ENCODE data around the gene CD1B.
"Not testable (repeated sequence)": the region's sequence is repeated elsewhere in the genome, so short reads cannot be mapped to it uniquely, and the experiment has no call there.

Gene CD1B

DNA sequence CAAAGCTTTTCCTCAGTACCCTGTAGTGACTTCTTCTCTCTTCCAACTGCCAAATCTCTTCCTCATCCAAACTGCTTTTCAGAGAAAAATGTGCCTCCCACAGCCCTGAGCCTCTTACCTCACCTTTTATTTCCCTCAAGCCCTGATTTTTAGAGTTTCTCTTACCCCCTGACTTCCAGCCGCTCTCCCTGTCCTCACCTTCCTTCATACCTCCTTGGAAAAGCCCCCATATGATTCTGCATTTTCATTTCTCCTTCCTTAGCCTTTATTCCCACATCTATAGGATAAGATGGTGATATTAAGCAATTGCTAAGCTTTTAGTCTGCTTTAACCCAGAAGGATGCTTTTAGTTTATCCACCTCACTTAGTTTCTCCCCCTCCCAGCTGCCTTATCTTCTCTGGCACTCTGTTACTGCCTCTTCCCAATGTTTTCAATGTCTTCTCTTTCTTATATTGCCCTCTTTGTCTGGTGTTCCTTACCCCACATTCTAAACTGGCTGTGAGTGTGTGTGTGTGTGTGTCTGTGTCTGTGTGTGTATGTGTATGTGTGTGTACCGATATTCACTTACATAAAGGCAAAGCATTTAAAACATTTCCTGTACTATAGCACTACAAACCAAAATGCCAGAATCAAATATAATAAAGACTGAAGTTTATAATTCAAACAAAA, at the start of gene CD1B:
CD1B (minus strand) TSS at position 51 of the 670 bp plus-strand sequence. CDS start 108 bp downstream, outside the sequence.
- no peak for DNase-seq

DNA sequence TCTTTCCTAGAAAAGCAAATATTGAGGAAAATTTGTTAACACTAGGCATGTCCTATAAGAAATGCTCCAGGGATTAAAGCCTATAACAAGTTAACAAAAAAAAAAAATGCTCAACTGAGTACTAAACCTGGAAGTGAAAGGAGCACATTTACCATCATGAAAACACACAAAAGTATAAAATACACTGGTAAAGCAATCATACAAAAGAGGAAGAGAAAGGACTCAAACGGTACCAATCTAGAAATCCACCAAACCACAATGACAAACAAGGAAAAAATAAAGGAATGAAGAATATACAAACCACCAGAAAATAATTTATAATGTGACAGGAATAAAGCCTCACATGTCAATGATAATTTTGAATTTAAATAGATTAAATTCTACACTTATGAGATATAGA, 43.5 kb upstream of the CD1B start:
- no peak for DNase-seq

DNA sequence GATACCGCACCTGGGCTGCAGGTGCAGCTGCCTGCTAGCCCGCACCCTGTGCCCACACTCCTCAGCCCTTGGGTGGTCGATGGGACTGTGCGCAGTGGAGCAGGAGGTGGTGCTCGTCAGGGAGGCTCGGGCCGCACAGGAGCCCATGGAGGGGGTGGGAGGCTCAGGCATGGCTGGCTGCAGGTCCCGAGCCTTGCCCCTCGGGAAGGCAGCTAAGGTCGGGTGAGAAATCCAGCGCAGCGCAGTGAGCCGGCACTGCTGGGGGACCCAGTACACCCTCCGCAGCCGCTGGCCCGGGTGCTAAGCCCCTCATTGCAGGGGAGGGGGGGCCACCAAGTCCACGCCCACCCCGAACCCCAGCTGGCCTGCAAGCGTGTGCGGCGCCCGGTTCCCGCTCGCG, 42.8 kb upstream of the CD1B start:
- DNase-seq: not testable (repeated sequence)

DNA sequence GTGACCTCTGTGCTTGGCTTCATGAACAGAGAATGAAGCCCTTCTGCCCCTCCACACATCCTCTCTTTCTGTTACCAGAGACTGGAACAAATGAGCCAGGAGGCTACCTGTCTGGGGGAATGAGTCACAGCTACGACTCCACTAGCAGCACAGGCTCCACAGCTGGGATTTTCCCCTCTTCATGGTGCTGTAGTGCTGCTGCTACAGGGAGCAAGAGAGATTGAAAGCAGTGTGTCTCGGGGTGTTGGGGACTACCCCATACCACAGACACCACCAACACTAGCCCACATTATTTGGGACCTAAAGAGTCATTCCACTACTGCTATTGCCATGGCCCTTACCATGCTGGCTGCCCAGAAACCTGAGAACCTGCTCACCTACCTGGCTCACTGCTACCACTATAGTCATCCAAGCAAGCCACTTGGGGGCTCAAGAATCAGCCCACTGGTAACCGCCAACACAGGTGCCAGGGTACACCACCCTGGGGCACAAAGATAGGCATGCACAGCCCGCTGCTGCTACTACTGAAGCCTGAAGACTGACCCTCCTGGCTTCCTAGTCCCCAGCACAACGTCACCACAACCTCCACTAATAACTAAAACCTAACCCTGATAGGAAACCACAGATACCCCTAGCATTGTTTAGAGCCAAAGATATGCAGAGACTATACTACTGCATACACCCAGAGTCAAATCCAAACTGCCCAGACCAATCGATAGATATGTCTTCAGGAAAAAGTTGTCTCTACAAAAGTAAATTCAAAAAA, 40.0 kb upstream of the CD1B start:
- no peak for DNase-seq

DNA sequence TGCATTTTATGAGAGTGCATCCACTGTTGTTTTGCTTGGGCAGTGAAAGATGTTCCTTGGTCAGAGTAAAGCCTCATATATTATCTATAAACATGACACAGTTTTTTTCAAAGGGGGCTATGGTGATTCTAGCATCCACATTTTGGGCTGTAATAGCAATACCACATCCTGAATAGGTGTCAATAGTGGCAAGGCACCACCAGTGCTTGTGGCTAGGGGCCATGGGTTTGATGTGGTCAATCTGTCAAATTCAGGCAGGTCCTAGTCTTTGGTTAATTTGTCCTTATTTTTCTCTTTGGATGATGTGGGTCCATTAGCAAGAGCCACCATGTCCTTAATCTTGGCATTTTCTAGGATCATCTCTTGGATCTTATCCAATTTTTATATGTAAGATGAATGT, 35.5 kb upstream of the CD1B start:
- no peak for DNase-seq

DNA sequence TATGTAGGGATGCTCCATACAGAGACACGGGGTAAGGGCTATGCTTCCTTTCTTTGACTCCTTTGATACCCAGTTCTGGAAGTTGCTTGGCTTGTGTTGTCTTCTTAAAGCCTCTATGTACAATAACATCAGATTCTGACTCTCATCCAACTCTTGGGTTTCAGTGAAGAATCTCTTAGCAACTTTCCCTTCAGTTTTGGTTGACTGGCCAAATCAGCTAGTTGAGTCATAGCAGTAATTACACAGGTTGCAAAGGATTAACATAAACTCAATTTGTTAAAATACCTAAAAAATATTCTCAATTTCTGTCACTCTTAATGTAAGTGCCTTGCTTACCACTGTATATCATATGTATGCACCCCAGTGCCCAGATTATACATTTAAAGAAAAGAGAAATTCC, 31.6 kb upstream of the CD1B start:
- DNase-seq: no peak

DNA sequence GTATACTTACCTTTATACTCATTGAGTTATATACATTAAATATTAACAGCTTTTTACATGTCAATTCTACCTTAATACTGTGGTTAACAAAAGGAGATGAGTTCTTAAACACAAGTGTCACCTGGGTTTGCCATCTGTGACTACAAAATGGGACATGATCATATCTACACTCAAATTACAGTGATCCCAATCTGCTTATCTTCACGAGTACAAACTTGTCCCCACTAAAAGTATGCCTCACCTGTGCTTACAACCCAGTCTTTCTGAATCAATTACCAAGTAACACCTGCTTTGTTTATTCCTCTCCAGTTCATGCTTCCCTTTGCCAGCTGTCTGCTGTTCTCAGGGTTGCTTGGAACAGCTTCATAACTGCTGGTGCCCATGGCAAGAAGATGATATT, 31.2 kb upstream of the CD1B start:
- no peak for DNase-seq

DNA sequence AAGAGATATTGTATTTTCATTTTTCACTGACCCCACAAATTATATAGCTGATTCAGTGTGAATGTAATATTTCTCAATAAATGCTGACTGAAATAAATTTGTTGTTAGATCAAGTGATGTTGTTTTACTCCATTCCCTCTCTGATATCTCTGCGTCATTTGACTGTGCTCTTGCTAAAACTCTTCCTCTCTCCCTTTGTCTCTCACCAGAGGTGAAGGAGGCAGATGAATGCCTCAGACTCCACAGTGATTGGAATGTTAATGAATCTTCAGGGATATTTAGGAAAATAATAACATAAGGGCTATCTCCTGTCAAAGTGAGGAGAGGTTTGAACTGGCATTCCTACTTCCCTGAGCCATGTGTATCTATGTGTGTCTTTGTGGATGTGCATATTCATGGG, 26.1 kb upstream of the CD1B start:
- DNase-seq: no peak

DNA sequence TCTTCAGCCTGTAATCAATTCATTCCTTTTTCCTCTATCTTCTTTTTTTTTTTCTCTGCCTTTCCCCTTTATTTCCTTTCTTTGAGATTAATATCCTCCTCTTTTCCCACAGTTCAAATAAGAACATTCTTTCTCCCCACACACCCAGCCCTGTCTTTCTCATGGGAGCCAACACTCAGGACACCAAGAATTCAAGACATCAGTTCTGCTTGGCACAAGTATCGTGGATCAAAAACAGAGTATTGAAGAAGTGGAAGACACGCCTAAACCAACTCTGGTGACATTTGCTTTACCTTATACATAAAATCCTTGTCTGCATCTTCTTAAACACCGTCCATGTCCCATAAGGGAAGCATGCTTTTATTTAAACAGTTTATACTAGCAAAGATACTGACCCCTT, 25.3 kb upstream of the CD1B start:
- DNase-seq: no peak

DNA sequence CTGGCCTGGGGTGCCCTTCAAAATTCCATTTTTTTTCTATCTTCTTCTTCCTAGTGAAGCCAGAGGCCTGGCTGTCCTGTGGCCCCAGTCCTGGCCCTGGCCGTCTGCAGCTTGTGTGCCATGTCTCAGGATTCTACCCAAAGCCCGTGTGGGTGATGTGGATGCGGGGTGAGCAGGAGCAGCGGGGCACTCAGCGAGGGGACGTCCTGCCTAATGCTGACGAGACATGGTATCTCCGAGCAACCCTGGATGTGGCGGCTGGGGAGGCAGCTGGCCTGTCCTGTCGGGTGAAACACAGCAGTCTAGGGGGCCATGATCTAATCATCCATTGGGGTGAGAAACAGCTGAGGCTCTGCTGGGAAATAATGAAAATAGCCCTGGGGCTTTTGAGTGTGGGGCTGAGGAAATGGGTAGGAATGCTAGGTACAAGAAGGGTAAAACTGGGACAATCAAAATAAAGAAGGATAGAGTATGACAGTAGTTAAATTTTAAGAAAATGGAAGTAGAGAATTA, 24.5 kb upstream of the CD1B start:
- DNase-seq: no peak

DNA sequence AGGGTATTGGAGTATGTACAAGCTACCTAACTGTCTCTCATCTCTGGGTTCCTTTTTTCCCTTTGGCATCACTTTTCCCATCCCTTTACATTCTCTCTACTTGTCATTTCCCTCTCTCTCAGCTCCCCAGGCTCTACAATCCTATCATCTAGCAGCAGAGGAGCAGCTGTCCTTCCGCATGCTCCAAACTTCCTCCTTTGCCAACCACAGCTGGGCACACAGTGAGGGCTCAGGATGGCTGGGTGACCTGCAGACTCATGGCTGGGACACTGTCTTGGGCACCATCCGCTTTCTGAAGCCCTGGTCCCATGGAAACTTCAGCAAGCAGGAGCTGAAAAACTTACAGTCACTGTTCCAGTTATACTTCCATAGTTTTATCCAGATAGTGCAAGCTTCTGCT, 22.9 kb upstream of the CD1B start:
- DNase-seq: no peak

DNA sequence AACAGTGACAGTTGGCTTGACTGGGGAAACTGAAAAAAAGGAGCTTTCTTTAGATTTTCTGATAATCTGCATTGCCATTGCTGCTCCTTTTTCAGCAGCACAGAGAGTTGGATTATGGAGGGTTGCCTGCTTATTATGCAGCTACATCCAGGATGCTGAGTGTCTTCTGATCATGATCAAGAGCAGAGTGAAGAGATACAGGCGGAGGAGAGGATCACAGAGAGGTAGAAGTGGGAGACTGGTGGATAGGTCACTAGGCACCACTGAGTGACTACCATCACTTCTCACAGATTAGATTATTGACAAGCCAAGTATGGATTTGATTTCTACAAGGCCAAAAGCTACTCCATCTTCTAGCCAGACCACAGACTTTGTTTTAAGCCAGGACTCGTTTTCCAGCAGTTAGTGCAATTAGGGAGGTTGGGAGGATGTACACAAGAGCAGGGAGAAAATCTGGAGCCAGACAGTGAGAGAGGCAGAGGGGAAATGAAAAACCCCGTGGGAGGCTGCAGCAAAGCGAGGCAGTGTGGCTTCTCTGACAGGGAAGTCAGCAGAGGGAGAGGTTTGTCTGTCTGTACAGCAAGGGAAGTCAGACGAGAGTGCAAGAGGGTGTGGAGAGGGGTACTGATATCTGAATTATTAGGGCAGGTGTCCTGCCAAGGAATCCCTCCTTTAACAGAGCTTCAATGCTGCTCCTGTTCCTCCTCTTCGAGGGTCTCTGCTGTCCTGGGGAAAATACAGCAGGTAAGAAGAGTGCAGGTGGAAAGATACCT, 22.2 kb upstream of the CD1B start, which contains the start of gene CD1E:
CD1E (plus strand) TSS at position 592 of the 773 bp plus-strand sequence; CDS start at position 687, 95 bp downstream.
- no peak for DNase-seq

DNA sequence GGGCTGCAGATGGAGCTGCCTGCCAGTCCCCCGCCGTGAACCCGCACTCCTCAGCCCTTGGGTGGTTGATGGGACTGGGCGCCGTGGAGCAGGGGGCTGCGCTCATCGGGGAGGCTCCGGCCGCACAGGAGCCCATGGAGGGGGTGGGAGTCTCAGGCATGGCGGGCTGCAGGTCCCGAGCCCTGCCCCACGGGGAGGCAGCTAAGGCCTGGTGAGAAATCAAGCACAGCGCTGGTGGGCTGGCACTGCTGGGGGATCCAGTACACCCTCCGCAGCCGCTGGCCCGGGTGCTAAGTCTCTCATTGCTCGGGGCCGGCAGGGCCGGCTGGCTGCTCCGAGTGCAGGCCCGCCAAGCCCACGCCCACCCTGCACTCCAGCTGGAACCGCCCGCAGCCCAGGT, 17.6 kb upstream of the CD1B start:
- not testable (repeated sequence) for DNase-seq

DNA sequence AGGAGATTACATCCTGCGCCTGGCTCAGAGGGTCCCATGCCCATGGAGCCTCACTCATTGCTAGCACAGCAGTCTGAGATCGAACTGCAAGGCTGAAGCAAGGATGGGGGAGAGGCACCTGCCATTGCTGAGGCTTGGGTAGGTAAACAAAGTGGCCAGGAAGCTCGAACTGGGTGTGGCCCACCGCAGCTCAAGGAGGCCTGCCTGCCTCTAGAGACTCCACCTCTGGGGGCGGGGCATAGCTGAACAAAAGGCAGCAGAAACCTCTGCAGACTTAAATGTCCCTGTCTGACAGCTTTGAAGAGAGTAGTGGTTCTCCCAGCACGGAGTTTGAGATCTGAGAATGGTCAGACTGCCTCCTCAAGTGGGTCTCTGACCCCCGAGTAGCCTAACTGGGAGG, 5.1 kb upstream of the CD1B start:
- DNase-seq: not testable (repeated sequence)

DNA sequence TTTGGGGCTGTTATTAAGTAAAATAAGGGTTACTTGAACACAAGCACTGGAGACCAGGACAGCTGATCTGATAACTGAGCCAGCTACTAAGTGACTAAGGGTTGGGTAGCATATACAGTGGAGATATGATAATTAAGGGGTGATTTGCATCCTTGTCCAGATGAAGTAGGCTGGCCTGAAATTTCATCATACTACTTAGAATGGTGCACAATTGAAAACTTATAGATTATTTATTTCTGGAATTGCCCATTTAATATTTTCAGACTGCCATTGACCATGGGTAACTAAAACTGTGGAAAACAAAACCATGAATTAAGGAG, 3.8 kb upstream of the CD1B start:
- no peak for DNase-seq

DNA sequence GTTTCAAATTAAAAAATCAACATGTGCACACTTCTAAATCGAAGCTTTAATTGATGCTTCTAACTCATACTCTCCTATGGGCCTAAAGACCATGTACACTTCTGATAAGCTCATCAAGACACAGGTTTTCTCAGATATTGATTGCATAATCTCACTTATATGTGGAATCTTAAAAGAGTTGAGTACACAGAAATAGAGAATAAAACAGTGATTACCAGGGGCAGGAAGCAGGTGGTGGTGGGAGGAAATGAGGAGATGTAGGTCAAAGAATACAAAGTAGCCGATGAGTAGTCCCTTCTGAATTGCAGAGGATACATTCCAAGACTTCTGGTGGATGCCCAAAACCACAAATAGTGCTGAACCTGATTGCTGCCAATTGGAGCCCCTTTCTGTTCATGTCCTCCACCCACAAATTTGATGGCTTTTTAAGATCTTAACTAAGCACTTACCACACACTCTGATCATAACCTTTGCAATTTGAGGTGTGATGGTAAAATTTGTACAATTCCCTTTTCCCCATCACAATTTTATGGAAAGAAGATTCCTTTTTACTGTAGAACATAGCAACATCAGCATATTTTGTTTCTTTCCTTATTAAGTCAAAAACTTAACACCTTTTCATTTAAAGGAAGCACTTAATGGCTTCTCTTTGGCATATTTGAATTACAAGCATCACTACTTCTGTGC, 3.3 kb upstream of the CD1B start:
- DNase-seq: no peak

DNA sequence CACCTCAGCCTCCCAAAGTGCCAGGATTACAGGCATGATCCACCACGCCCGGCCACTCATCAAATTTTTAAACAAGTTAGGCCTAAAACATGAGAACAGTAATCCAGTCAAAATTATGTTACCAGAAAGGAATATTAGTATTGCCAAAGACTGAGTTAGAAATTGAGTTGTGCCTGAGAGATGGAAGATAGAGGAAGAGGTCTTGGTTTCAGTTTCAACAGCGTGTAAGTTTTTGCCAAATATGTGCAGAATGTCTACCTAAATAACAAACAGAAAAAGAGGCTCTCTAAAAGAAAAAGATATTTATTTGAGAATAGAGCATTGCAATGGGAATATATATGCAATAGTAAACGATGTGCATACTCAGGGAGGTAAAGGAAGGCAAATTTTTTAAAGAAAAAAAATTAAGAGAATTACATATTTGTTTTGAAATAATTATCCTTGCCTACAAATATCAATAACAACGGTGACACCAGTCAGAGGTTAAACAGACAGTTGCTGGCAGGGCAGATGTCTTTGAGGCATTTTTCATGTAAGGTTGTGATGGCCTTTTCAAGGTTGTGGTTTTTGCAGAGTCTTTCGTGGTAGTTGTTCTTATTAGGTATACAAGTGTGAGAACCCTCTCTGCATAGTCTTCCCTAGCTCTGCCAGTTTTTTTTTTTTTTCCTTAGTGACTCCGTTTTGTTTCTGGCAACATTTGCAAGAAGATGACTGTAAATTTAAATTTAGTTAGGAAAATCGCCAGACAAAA, 2.2 kb upstream of the CD1B start:
- DNase-seq: no peak

DNA sequence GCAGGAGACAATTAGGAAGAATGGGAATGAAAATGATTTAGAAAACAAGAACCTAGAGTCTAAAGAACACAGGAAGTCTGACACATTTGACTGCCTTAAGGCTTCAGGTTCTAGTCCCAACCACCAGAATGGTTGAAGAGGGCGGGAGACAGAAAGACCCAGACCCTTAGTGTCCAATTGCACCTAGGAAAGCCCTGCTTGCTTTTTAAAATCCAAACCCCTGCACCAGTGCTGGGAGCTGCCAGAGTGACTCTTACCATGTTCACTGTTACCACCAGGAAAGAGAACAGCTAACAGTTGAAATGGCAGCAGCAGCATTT, 265 bp downstream of the CD1B start:
- no peak for DNase-seq

DNA sequence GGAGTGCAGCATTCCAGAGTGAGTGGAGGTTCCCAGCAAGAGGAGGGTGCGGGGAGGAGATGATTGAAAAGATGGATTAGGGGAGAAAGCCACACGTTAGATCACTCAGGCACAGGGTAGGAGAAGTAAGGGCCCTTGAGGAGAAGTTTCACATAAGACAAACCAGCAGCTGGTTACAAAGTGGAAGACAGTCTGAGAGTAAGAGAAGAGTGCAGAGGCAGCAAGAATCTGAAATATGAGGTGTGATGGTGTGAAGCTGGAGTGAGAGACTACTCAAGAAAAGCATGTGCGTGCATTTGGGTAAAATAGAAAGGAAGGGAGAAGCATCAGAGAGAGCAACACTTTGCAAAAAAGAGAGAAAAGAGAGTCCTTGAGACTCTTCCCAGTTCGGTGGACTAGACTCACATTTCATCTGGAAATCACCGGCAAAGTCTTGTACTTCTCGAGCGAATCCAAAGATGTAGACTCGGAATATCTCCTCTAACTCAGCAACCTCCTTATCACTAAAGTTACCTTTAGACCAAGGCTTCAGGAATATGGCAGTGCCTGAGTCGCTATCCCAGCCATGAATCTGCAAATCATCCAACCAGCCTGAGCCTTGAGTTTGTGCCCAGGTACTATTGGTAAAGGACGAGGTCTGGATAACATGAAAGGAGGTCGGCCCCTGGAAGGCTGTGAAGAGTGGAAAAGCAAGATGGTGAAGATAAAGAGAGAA, 783 bp downstream of the CD1B start:
- no peak for DNase-seq

DNA sequence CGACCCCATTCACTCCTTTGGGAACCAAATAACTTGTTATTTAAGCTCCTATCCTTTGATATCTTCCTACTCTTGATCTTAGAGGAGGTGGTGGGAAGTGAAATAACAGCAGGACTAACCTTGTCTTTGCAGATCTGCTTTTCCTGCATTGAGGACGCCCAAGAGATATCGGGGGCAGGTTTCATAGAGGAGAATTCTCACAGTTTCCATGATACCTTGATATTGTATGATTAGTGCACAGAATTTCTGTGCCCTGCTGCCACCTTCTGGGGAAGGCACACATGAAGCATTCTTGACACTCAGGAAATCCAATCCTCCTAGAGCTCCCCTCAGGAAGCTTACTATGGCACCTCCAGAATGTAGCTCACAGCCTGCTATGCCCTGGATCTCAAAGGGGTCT, 1.6 kb downstream of the CD1B start:
- DNase-seq: no peak

DNA sequence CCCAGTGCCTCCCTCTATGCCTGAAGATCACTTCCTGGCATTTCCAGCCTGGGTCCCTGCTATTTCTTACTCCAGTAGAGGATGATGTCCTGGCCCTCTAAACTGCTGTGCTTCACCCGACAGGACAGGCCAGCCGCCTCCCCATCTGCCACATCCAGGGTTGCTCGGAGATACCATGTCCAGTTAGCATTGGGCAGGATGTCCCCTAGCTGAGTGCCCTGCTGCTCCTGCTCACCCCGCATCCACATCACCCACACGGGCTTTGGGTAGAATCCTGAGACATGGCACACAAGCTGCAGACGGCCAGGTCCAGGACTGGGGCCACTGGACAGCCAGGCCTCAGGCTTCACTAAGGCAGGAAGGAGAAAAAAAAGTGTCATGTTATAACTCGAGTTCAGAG, 2.0 kb downstream of the CD1B start:
- no peak for DNase-seq

DNA sequence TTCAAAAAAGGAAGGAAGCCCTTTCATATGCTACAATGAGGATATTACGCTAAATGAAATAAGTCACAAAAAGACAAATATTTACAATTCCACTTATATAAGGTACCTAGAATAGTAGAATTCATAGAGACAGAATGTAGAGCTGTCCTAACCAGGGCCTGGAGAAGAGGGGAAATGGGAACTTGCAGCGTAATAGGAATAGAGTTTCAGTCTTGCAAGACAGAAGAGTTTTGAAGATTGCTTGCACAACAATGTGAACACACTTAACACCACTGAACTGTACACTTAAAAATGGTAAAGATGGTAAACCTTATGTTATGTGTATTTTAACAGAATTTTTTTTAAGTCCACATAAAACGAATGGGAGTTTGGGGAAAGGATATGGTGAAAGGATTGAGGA, 2.9 kb downstream of the CD1B start:
- no peak for DNase-seq
